ENCODE data around the gene E4F1. TPM values are rescaled to one million over a fixed set of nuclear protein-coding genes. Genes with fewer than 3 reads are reported as not detected.

The E4F1 gene
- total and polyA plus RNA-seq, 2 donors (not counting 1 experiment from before 2014, with no cell fraction given) = 6.7 to 31.2 TPM

DNA sequence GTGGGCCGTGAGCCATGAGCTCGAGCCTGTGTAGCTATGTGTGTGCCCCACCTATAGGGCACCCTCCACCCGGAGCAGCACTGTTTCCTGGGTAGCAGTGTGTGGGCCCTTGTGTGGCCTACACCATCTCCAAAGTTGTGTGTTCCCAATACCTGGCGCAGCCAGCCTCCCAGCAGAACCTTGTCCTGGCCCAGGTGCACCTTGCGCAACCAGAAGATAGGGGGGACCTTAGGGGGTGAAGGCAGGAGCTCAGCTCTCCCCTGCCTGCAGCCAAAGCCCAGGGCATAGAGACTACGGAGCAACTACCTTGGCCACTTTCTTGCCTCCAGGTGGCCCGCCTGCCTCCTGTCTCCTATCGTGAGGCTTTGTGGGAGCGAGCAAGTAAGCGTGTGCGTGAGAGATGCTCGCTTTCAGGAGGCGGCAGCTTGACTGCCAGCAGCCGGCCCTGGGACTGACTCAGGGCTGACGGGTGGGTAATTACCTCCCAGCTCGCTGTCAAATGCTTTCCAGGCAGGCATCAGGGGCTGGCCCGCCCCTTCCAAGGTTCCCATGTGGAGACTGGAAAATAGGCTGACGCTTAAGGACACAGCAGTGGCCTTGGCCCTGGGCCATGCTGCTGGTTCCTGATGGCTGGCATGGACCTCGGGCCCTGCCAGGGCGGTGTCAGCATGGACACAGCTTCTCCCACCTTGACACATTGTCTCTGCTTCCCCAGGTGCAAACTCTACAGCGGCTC is 48.8 kb upstream of the E4F1 start:
- TF ChIP-seq EZH2 (IDR thresholded peaks at IDR 0.05; ENCODE audit: low read length, missing control alignments) = no peak
- TF ChIP-seq, protein P1, sequence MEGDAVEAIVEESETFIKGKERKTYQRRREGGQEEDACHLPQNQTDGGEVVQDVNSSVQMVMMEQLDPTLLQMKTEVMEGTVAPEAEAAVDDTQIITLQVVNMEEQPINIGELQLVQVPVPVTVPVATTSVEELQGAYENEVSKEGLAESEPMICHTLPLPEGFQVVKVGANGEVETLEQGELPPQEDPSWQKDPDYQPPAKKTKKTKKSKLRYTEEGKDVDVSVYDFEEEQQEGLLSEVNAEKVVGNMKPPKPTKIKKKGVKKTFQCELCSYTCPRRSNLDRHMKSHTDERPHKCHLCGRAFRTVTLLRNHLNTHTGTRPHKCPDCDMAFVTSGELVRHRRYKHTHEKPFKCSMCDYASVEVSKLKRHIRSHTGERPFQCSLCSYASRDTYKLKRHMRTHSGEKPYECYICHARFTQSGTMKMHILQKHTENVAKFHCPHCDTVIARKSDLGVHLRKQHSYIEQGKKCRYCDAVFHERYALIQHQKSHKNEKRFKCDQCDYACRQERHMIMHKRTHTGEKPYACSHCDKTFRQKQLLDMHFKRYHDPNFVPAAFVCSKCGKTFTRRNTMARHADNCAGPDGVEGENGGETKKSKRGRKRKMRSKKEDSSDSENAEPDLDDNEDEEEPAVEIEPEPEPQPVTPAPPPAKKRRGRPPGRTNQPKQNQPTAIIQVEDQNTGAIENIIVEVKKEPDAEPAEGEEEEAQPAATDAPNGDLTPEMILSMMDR (conservative IDR thresholded peaks at IDR 0.05 in 1 of 2, IDR thresholded peaks at IDR 0.05 in 1 of 2; ENCODE audit: low read depth in 1 of 2, low read length in 2 of 2) = no peak
- DNase-seq (ENCODE audit: low read depth in 2 of 2) = no peak
- H3K4me1 ChIP-seq (ENCODE audit: control insufficient read depth, extremely low read depth, insufficient read depth, low read length) = no peaks in the 10 kb centered on the region
- no peaks in the 10 kb centered on the region for H3K79me2 ChIP-seq (ENCODE audit: control insufficient read depth, insufficient read depth, low read length)
- H2AFZ ChIP-seq (ENCODE audit: low read length) = no peak overlapping the region
- H3K4me3 ChIP-seq (replicated peaks in 1 of 4; ENCODE audit: control extremely low read depth in 1 of 4, insufficient read depth in 1 of 4, low read depth in 3 of 4, low read length in 4 of 4) = no peak overlapping the region
- no peak overlapping the region for H3K4me2 ChIP-seq (ENCODE audit: extremely low read depth, insufficient read depth, low read length)
- no peaks in the 10 kb centered on the region for H3K27me3 ChIP-seq (ENCODE audit: control insufficient read depth, insufficient read depth, low read length)
- H3K9me3 ChIP-seq (ENCODE audit: control insufficient read depth, insufficient read depth, low read depth, low read length) = no peaks in the 10 kb centered on the region
- no peak overlapping the region for H3K9ac ChIP-seq (ENCODE audit: insufficient read depth, low read length)
- H3K27ac ChIP-seq (ENCODE audit: insufficient read depth, low read length) = no peak overlapping the region
- H3K36me3 ChIP-seq (ENCODE audit: control insufficient read depth, insufficient read depth, low read length) = peaks cover 48% of the 10 kb centered on the region
- no peaks in the 10 kb centered on the region for H4K20me1 ChIP-seq (ENCODE audit: control insufficient read depth, extremely low read depth, insufficient read depth, low read length)

DNA sequence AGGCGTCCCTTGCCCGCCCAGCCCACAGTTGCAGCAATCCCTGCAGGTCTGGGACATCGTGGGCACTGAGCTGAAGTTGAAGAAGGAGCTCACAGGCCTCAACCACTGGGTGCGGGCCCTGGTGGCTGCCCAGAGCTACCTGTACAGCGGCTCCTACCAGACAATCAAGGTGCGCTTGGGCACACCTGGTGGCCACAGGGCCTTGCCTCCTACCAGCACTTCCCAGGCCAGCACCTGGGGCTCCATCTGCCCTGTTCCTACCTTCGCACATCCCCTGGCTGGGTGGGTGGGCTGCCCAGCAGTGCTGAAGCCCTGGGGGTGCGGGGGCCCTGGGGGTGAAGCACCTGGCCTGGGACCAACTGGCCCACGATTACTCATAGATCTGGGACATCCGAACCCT is 47.9 kb upstream of the E4F1 start:
- Histone ChIP-seq H3K79me2 (ENCODE audit: control insufficient read depth, insufficient read depth, low read length) (no peaks in the 10 kb centered on the region), H4K20me1 (ENCODE audit: control insufficient read depth, extremely low read depth, insufficient read depth, low read length) (no peaks in the 10 kb centered on the region), H3K9me3 (ENCODE audit: control insufficient read depth, insufficient read depth, low read depth, low read length) (no peaks in the 10 kb centered on the region), H3K36me3 (ENCODE audit: control insufficient read depth, insufficient read depth, low read length) (peaks cover 43% of the 10 kb centered on the region), H3K27me3 (ENCODE audit: control insufficient read depth, insufficient read depth, low read length) (no peaks in the 10 kb centered on the region), H3K9ac (ENCODE audit: insufficient read depth, low read length) (no peak overlapping the region), H2AFZ (ENCODE audit: low read length) (no peak overlapping the region), H3K4me2 (ENCODE audit: extremely low read depth, insufficient read depth, low read length) (no peak overlapping the region), H3K27ac (ENCODE audit: insufficient read depth, low read length) (no peak overlapping the region), H3K4me1 (ENCODE audit: control insufficient read depth, extremely low read depth, insufficient read depth, low read length) (no peaks in the 10 kb centered on the region), H3K4me3 (replicated peaks in 1 of 4; ENCODE audit: control extremely low read depth in 1 of 4, insufficient read depth in 1 of 4, low read depth in 3 of 4, low read length in 4 of 4) (no peak overlapping the region)
- DNase-seq (ENCODE audit: low read depth in 2 of 2) = no peak
- TF ChIP-seq EZH2 (IDR thresholded peaks at IDR 0.05; ENCODE audit: low read length, missing control alignments) = no peak
- TF ChIP-seq, protein P1 (conservative IDR thresholded peaks at IDR 0.05 in 1 of 2, IDR thresholded peaks at IDR 0.05 in 1 of 2; ENCODE audit: low read depth in 1 of 2, low read length in 2 of 2) = no peak

DNA sequence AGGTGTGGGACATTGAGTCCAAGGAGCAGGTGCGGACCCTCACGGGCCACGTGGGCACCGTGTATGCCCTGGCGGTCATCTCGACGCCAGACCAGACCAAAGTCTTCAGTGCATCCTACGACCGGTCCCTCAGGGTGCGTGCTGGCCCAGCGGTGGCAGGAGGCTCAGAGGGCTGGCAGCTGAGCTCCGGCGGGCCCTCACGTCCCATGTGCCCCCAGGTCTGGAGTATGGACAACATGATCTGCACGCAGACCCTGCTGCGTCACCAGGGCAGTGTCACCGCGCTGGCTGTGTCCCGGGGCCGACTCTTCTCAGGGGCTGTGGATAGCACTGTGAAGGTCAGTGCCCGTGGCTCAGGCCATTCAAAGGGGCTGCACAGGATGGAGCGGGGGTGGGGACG is 47.3 kb upstream of the E4F1 start:
- TF ChIP-seq, protein P1 (conservative IDR thresholded peaks at IDR 0.05 in 1 of 2, IDR thresholded peaks at IDR 0.05 in 1 of 2; ENCODE audit: low read depth in 1 of 2, low read length in 2 of 2) = no peak
- no peak for TF ChIP-seq EZH2 (IDR thresholded peaks at IDR 0.05; ENCODE audit: low read length, missing control alignments)
- no peaks in the 10 kb centered on the region for H3K27me3 ChIP-seq (ENCODE audit: control insufficient read depth, insufficient read depth, low read length)
- peaks cover 40% of the 10 kb centered on the region for H3K36me3 ChIP-seq (ENCODE audit: control insufficient read depth, insufficient read depth, low read length)
- no peaks in the 10 kb centered on the region for H3K79me2 ChIP-seq (ENCODE audit: control insufficient read depth, insufficient read depth, low read length)
- H2AFZ ChIP-seq (ENCODE audit: low read length) = no peak overlapping the region
- no peak overlapping the region for H3K4me3 ChIP-seq (replicated peaks in 1 of 4; ENCODE audit: control extremely low read depth in 1 of 4, insufficient read depth in 1 of 4, low read depth in 3 of 4, low read length in 4 of 4)
- no peak overlapping the region for H3K27ac ChIP-seq (ENCODE audit: insufficient read depth, low read length)
- H3K9me3 ChIP-seq (ENCODE audit: control insufficient read depth, insufficient read depth, low read depth, low read length) = no peaks in the 10 kb centered on the region
- H3K9ac ChIP-seq (ENCODE audit: insufficient read depth, low read length) = no peak overlapping the region
- DNase-seq (ENCODE audit: low read depth in 2 of 2) = no peak
- no peak overlapping the region for H3K4me2 ChIP-seq (ENCODE audit: extremely low read depth, insufficient read depth, low read length)
- no peaks in the 10 kb centered on the region for H3K4me1 ChIP-seq (ENCODE audit: control insufficient read depth, extremely low read depth, insufficient read depth, low read length)
- no peaks in the 10 kb centered on the region for H4K20me1 ChIP-seq (ENCODE audit: control insufficient read depth, extremely low read depth, insufficient read depth, low read length)

All from fibroblast of lung (primary cell).